Activated CD4-positive, alpha-beta T cell treated with anti-CD3 and anti-CD28 coated beads for 4 hours (primary cell): ENCODE measurements around the gene GRK3.
"Not testable (repeated sequence)": the region's sequence is repeated elsewhere in the genome, so short reads cannot be mapped to it uniquely, and the experiment has no call there.

Experiments
- DNase-seq, 2 donors: peaks; one replicate each; pipeline ENCODE4 v3.0.0-alpha.2; 2020

GRK3 gene

DNA sequence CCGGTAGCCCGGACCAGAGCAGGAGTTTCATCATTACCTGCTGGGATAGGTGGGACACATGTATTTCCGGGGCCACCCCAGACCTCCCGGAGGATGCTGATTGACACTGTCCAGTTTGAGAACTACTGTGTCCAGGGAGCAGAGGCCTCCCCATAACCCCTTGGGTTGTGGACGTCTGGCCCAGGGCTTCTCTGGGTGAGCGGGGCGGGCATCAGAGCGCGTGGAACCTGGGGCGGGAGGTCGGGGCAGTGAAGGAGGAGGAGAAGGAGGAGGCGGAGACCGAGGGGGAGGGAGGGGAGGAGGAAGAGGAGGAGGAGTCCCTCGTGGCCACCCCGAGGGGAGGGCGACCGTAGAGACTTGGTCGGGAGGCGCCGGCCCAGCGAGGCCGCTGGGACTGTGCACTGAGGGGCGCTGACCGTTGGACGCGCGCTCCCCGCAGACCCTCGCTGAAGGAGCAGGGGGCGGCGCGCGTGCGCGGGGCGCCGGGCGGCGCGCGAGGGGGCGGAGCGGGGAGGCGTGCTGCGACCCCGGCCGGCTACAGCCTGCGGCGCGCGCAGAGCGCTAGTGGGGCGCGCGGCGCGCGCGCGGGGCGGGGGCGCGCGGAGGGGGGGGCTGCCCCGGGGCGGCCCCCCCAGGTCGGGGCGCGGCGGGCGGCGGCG is at the start of gene GRK3:
Gene GRK3, plus strand, starts transcription at position 356 of the 659 bp plus-strand sequence. CDS start 366 bp downstream, outside the sequence.
- DNase-seq, result peak; percentile 60 to 64

GRCh38 chr22:25518000-25518663 is 46.3 kb upstream of the GRK3 start:
- no peak for DNase-seq

- no peak for DNase-seq
Observed at GRCh38 chr22:25525376-25525775, 39.1 kb upstream of the GRK3 start.

DNA sequence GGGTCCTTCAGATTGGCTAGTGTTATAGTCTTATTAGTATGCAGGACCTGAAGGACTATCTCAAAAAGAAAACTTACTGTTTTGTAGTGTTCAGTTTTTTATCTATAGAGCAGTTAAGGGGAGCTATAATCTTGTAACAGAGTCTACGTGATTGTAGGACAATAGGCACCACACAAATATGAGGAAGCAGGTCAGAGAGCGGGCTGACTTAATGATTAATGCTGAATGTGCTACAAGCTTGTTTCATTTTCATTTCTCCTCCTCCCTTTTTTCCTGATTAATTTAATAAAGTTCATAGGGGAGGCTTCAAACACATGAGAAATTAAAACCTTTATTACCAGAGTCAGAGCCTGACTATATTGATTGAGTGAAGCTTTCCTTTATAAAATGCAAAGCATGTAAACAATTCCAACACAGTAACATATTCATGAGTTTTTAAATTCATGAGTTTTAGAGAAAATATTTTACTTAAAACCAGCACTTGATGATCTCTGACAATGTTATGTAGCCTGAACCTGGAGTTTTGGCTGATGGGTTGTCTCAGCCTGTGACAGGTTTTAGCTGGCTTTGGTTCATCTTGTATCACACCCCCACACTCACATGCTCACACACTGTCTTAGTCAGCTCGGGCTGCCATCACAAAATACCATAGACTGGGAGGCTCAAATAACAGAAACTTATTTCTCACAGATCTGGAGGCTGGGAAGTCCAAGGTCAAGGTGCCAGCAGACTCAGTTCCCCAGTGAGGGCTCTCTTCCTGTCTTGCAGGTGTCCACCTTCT is 38.5 kb upstream of the GRK3 start:
- DNase-seq, result not testable (repeated sequence)

- not testable (repeated sequence) for DNase-seq
Observed at GRCh38 chr22:25527016-25527415, 37.5 kb upstream of the GRK3 start.

DNA sequence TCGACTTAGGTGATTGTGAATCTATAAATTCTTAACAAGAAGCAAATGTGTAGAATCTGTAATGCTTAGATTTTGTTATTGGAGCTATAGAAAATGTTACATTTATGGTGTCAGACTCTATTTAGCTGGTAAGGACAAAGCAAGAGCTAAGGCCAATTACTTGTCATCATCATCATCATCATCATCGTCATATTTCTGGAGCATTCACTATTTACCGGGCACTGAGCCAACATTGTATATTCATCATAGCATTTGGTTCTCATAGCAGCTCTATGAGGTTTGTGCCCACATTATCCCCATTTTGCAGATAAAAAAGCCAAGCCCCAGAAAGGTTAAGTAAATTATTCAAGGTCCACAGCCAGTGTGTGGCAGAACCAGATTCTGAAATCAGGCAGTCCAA is 36.4 kb upstream of the GRK3 start:
- DNase-seq, result not testable (repeated sequence)

DNA sequence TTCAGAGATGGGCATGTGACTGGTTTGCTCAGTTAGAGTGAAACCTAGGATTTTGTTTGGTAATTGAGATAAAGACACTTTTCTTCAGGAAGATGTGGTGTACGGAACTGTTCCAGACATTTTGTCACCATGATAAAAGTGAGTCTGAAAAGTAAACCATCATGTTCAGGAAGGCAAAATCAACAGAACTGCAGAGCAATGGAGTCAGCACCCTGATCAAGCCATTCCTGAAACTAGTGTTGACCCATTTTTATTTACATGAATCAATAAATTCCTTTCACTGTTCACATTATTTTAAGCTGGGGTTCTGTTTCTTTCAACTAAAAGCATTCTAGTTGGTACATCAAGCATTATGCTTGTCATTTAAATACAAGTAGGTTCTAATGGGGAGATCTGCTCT is 35.4 kb upstream of the GRK3 start:
- DNase-seq, result not testable (repeated sequence)

DNA sequence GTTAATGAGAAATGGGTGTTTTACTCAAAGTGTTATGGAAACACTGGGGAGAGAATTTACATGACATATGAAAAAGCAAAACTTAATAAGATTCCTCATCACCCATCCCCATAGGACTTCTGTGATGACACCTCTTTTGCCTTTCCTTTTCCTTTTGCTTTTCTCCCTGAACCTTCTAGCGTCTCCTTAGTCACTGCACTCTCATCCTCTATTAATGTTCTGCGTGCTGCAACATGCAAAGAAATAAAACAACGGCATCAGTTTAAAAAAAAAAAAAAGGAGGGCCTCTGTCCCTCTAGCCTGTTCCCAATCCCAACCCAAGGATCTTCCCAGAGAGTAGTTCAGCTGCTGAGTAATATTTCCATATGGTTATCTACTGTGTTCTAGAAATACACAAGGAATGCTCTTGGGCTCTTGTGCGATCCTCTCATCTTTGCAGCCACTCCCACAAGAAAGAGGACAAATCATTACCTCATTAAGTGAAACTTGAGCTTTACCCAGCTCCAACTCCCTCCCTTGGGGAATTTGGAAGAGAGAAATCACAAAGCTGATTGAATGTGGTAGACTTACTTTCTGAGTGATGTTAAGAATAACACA is 34.8 kb upstream of the GRK3 start:
- DNase-seq, result not testable (repeated sequence)

- not testable (repeated sequence) for DNase-seq
Observed at GRCh38 chr22:25531677-25532076, 32.8 kb upstream of the GRK3 start.

- DNase-seq, result no peak
Observed at GRCh38 chr22:25534724-25535123, 29.8 kb upstream of the GRK3 start.

GRCh38 chr22:25536589-25536988 is 27.9 kb upstream of the GRK3 start:
- no peak for DNase-seq

GRCh38 chr22:25540166-25540907 is 24.1 kb upstream of the GRK3 start:
- DNase-seq, result no peak

DNA sequence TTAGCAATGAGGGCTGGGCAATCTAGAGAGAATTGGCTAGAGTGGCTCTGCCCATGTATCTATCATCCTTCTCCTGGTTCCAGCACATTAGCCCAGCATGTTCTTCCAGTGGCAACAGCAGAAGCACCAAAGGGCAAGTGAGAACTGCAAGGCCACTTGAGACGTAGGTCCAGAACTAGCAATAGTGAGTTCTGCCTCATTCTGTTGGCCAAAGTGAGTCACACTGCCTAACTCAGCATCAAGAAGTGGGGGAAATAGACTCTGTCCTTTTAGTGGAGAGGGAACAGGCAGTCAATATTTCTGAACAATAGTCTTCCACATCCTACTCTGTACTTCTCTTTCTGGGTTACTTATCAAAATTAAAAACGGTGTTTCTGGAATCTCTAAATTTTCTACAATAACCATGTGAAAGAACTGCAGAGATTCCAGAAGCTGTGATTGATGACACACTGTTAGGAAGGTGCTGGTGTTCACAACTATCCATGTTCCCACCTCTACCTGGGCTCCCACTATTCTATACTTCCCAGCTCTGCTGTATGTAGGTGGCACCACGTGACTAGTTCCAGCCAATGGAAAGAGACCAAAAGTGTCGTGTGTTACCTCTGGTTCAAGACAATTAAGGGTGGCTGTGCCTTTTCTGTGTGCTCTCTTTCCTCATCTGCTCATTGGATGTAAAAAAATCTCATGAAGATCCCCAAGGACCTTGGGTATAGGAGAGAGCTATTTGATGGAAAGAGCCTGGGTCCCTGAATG is 23.4 kb upstream of the GRK3 start:
- no peak for DNase-seq

DNA sequence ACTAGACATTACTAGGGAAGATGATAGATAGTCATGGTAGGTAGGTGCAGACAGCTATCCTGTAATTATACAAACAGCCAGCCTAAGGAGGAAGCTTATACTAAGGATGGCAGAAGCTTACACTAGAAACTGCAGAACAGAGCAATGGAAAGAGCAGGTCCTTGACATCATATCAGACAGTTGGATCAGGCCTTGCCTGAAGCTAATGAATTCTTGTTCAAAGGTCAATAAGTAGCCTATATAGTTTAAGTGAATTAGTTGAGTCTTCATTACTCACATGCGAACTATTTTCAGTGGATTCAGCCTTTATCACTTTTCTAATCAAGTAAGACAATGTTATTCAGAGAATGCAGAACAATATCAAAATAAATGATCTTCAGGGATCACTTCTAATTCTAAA is 22.3 kb upstream of the GRK3 start:
- no peak for DNase-seq

DNA sequence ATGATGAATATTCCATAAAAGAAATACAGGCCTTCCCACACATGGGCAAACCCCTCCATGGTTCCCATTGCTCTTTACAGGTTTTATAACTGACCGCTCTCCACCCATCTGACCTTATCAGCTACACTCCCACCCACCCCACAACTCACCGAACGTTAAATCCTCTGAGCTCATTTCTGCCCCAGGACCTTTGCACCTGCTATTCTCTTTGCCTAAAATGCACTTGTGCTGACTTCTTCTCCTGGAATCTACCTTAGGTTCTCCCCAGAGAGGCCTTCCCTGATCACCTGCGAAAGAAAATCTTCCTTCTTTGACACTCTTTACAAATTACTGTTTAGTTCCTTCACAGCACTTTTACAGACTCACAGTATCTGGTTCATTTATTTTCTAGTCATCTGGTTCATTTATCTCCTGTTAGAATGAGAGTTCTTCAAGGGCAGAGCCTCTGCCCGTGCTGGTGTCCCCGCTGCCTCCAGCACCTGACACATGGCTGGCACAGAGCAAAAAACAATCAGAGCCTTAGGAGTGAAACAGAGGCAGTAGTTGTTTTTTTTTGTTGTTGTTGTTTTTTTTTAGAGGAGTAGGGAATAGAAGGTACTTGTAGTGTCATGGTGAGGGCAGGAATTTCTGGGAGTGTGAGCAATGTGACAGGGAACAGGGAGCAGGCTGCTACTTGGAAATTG is 21.6 kb upstream of the GRK3 start:
- DNase-seq, result no peak

- no peak for DNase-seq
Observed at GRCh38 chr22:25545146-25545545, 19.3 kb upstream of the GRK3 start.

DNA sequence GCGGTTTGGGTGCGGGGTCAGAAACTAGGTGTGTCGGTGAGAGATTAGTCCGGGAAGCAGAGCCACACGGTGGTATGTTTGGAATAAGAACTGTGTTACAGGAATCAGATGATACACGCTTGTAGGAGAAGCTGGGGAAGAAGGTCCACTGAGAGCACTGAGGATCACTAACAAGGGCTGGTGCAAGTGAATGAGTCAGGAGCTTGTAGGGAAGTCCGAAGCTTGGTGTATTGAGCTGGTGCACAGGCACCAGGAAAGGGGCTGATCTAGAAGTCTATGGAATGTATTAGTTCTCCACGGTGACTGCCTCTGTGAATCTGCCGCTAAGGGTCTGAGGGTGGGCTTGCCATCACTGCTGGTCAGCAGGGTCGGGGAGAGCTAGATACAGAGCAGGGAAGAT is 18.8 kb upstream of the GRK3 start:
- DNase-seq, result no peak

GRCh38 chr22:25546242-25546641 is 18.2 kb upstream of the GRK3 start:
- no peak for DNase-seq

DNA sequence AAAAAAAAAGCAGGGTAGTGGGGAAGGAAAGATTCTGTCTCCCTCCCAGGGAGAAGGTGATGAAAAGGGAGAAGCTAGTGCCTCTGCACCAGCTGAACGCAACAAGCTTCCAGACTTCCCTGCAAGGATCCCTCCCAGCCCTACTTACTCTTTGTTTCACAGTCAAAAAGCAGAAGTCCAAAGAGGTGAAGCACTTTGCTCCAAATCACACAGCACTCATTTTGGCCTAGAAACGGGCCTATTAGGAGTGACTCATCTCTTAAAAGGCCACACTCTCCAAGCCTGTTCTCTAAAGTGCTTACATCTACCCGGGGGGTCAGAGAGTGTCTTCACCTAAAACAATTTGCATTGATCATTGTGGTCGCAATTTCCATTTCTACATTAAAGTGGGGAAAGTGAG is 17.7 kb upstream of the GRK3 start:
- no peak for DNase-seq

- DNase-seq, result no peak
Observed at GRCh38 chr22:25548866-25549464, 15.5 kb upstream of the GRK3 start.

GRCh38 chr22:25551396-25551795 is 13.1 kb upstream of the GRK3 start:
- DNase-seq, result no peak
